NCI-H2107 (cell line): Measurements from ENCODE around the gene DPH3.
"Not testable (repeated sequence)": the region's sequence is repeated elsewhere in the genome, so short reads cannot be mapped to it uniquely, and the experiment has no call there.

Experiments used
- DNase-seq: peaks from one replicate; lab custom pipeline; 2025; lab: John Stamatoyannopoulos, UW

Gene DPH3

DNA sequence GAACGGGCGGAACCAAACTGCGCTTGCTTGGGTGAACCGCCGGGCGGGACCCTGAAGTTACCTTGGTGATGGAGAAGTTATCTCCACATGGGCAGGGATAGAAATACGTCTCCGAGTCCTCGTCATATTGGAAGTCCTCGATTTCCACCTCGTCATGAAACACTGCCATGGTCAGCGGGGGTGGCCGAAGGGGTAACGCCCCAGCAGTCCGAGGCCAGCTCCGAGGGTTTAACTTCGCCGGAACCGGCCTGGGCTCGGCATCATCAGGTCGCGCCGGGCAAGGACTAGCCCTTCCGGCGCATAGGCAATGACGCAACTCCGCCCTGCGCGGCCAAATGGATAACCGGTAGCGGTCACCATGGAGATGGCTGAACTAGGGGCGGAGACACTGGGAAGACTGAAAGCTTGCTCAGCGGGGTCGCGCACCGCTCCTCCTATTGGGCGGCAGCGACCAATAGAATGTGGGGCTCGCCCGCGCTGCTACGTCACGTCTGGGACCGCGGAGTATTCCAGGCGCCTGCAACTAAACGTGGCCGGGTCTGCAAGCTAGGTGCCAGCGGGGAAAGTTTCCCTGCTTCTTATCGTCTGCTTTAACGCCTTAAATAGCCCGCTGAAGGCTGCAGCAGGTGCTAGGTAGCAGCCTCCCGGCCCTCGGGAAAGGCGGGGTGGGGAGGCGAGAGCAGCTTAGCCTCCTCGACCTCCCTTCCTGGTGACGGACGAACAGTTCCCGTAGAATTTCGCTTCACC lies at the start of gene DPH3, which contains the start of gene OXNAD1:
TSS of gene DPH3 (minus strand) at position 236 of the 747 bp plus-strand sequence. CDS start at position 169, 67 bp downstream.
TSS of gene OXNAD1 (plus strand) at position 505 of the 747 bp plus-strand sequence. CDS start 5,741 bp downstream, outside the sequence.
- peak; percentile 92 for DNase-seq

- DNase-seq: no peak
Observed at GRCh38 chr3:16313886-16314645, 49.3 kb upstream of the DPH3 start.

- DNase-seq: no peak
Observed at GRCh38 chr3:16311960-16312451, 47.3 kb upstream of the DPH3 start.

- DNase-seq: not testable (repeated sequence)
Observed at GRCh38 chr3:16310486-16310885, 45.7 kb upstream of the DPH3 start.

- no peak for DNase-seq
Observed at GRCh38 chr3:16309558-16309957, 44.8 kb upstream of the DPH3 start.

- no peak for DNase-seq
Observed at GRCh38 chr3:16308727-16309126, 44.0 kb upstream of the DPH3 start.

DNA sequence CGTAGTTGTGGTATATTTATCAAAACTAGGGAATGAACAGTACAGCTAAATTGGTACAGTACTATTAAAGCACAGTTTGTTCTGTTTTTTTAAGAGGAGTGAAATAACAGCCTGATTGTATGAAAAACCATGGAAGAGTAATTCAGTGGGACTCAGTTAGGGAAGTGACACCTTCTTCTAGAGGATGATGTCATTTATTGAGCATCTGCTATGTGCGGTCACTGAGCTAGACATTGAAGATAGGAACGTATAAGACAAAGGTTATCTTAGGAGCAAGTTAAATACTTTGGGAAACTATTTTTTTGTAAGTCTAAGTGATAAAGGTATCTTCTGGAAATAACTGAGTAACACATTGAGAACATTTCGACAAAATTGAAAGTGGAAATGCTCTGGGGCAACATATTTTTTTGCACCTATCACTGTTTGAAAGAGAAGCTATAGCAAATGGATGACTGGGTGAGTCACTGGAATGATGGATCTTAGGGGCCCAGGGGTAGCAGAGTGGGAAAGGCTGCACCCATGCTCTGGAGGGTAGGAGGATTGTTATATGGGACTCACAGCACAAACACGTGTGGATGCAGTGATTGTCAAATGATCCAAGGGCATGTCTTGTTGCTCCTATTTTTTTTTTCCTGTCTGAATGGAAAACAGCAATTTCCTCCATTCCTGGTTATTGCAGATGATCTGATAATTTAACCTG lies 43.2 kb upstream of the DPH3 start:
- no peak for DNase-seq

- no peak for DNase-seq
Observed at GRCh38 chr3:16305111-16305541, 40.4 kb upstream of the DPH3 start.

DNA sequence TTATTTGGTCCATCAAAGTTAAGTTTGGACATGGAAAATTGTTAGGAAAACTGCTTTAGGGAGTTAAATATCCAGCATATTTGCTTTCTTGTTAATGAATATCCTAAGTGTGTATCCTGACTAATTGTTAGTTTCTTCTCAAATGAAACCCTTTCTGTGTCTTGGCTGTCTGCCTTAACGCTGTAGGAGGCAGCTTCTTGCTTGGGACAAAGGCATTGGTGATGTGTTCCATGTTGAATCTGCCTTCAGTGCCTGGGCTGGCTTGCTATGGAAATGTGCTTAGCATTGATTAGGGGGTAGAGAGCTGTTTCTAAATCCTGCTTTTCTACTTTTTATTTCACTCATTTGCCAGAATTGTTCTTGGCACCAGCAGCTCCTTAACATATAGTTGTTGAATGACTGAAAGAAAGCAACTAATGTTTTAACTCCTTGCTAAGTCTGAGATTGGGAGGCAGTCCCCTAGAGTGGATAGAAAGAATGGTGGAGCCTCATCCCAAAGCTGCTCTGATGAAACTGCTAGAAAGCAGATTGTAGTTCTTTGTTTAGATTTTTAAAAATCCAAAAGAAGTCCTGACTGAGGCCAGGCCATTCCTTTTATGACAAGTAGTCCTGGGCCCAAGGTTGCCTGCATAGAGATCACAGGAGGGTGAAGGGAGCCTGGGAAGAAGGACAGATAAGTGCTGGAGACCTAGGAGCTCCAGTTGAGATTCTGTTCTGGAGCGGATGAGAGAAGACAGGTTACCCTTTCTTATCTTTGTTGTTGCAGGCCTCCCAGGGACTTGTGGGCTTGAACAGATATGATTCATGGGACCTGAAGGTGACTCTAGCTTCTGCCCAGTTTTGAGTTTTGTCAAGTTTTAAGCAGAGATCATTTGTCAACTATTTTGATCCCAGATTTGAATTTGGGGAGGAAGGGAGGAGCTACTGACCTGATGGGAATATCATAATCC lies 39.6 kb upstream of the DPH3 start:
- no peak for DNase-seq

GRCh38 chr3:16303037-16303575 lies 38.4 kb upstream of the DPH3 start:
- DNase-seq: no peak

- no peak for DNase-seq
Observed at GRCh38 chr3:16302082-16302631, 37.4 kb upstream of the DPH3 start.

DNA sequence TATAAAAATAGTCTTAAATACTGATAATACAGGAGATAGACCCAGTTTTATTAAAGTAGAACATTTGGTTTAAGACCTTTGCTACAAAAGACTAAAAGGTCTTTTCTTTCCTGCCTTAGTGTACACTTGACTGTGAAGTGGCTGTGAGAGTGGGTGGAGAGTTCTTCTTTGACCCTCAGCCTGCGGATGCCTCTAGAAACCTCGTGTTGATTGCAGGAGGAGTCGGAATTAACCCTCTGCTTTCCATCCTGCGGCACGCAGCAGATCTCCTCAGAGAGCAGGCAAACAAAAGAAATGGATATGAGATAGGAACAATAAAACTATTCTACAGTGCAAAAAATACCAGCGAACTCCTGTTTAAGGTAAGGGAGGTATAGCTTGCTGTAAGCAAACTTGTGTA lies 36.8 kb upstream of the DPH3 start:
- DNase-seq: no peak

DNA sequence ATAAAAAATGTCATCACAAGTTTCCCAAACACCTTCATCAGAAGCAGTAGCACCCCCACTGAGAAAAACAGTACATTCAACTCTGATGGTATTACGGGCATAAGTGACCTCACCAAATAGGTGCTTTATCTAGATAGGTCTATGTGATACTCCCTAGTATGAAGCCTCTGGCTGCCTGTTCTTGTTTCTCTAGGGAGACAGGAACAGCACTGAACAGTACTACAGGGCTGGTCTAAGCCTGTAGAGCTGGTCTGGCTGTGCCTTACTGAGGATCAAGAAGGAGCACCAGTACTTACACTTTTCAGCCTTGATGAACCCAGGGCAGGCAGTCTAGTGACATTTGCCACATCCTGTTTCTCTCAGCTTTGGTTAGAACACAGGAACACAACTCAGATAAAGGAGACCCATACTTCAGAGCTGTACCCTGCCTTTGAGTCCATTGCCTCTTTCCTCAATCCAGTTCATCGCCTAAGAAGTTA lies 36.2 kb upstream of the DPH3 start:
- no peak for DNase-seq

DNA sequence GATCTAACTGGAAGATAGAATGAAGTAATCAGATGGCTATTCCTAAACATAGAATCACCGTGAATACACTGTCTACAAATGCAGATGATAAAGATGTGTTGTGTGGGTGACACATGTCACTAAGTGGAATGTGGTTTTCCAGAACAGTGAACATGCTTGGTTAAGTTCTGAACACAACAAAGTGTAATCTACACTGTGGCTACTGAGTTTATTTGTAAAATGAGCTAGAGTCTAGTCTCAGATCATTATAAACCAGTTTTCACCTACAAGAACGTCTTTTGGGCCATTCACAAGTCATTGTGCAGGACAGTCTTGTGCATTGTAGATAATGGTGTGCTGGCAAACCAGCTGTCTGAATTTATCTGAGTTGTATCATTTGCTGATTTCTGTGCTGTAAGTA lies 35.6 kb upstream of the DPH3 start:
- no peak for DNase-seq

GRCh38 chr3:16299746-16300145 lies 35.0 kb upstream of the DPH3 start:
- no peak for DNase-seq

- no peak for DNase-seq
Observed at GRCh38 chr3:16298891-16299290, 34.1 kb upstream of the DPH3 start.

DNA sequence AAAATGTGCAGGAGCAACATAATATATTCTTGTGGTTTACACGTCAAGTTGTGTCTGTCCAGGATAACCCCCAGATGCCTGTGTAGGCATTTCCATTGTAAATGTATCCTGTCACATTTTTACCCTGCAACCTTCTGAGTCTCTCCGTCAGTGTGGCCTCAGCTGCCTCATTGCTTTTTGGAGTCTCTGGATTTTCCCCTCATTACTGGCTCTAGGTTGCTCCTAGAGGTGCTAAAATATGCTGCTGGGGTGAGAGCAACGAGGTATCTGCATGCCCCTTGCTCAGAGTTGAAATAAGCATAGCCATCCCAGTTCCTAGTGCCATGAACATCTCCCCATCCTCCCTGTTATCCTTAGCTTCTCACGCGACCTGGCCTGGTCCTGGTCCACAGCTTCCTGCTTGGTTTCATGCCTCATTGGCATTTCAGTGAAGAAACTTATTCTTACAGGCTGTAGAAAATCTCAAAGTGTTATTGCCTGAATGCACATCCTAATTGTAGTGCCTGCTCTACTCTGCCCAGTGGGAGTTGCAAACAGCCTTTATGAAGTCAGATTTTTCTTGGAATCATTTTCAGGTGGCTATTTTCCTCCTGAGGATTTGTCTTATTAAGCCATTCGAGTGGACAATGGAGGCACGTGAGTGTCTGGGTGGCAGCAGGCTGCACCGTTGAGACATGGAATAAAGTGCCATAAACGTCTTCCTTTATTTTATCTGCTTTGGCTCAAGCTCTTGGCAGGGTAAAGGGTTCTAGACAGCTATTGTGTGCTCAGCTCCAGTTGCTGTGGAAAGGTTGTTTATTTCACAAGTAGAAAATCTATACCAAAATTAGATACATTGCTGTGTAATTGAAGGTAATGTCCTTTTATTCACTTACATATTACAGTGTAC lies 33.5 kb upstream of the DPH3 start:
- DNase-seq: no peak

GRCh38 chr3:16295298-16295890 lies 30.7 kb upstream of the DPH3 start:
- DNase-seq: no peak

DNA sequence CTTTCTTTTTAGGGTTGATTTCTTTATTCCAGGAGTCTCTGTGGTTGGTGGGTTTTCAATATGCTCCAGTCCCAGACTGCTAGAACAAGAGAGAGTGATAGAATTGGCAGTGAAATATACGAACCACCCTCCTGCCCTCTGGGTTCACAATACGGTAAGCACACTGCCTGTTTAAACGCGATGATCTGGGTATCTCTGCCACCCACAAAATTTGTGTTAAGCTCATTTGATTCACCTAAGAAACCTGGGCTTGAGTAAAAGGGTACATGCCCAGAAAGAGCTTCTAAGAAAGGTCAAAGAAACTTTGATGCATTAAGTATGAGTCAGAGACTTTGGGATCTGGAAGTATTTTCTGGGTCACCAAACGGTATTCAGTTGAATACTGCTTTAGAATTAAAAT lies 30.1 kb upstream of the DPH3 start:
- DNase-seq: no peak
